GM12891 (cell line): ENCODE results near the gene SLC44A5. TPM values are rescaled to one million over a fixed set of nuclear protein-coding genes. Genes with fewer than 3 reads are reported as not detected.
"Not testable (repeated sequence)": the region's sequence is repeated elsewhere in the genome, so short reads cannot be mapped to it uniquely, and the experiment has no call there.

Experiments used
- DNase-seq: peaks from one replicate; pipeline ENCODE4 v3.0.0; 2011; ENCODE audit warnings: low spot score; ENCODE audit not compliant: insufficient read length
- FAIRE-seq: peaks from 2 replicates; lab custom pipeline; 2011; peaks lifted over from hg19 to GRCh38; lab: Jason Lieb, UNC
- PAX5 ChIP-seq: IDR thresholded peaks from 2 replicates; pipeline ENCODE4 v1.6.1; 2011; ENCODE audit warnings: low read length, moderate library complexity, mild to moderate bottlenecking; ENCODE audit not compliant: insufficient read depth, severe bottlenecking
- POLR2A ChIP-seq: IDR thresholded peaks from 2 replicates; pipeline ENCODE4 v1.6.1; 2011; ENCODE audit warnings: low read depth, low read length, control low read depth
- POLR2AphosphoS5 ChIP-seq: IDR thresholded peaks from 2 replicates; pipeline ENCODE4 v1.6.1; 2011; ENCODE audit warnings: low read depth, low read length, control low read depth
- POU2F2 ChIP-seq: IDR thresholded peaks from 2 replicates; pipeline ENCODE4 v1.6.1; 2011; ENCODE audit warnings: low read depth, mild to moderate bottlenecking, control low read depth, low read length, moderate library complexity
- SPI1 ChIP-seq: IDR thresholded peaks from 2 replicates; pipeline ENCODE4 v1.6.1; 2011; ENCODE audit warnings: low read depth, low read length, control low read depth
- TAF1 ChIP-seq: IDR thresholded peaks from 2 replicates; pipeline ENCODE4 v1.6.1; 2011; ENCODE audit warnings: low read depth, low read length, control low read depth
- polyA plus RNA-seq: library from polyadenylated mRNA; unstranded; fragments of >200 nt; gene quantifications from one replicate; pipeline ENCODE4 v1.2.1, GENCODE V29; 2012; ENCODE audit warnings: low read depth, missing spikeins, inconsistent platforms; ENCODE audit not compliant: missing spikeins

Gene SLC44A5
- polyA plus RNA-seq, result 1.9 TPM

- no peak for DNase-seq
- TF ChIP-seq POLR2AphosphoS5 (no peak), SPI1 (no peak), PAX5 (no peak), POLR2A (no peak), POU2F2 (no peak), TAF1 (no peak)
- FAIRE-seq, result no peak
Observed at GRCh38 chr1:75611014-75611413, at the start of gene SLC44A5. TSS of gene SLC44A5 (minus strand) at chr1:75611114. CDS start at chr1:75541447, 69,667 bp downstream.

DNA sequence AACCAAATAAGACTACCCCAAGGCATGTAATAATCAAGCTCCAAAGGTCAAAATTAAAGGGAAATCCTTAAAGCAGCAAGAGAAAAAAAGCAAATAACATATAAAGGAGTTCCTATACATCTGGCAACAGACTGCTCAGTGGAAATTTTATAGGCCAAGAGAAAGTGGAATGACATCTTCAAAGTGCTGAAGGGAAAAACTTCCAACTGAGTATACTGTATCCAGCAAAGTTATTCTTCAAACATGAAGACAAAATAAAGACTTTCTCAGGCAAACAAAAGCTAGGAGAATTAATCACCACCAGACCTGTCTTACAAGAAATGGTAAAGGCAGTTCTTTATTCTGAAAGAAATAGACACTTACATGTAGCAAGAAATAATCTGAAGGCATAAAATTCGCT lies 45.0 kb upstream of the SLC44A5 start:
- FAIRE-seq (no peak), DNase-seq (no peak)
- TF ChIP-seq POLR2AphosphoS5 (no peak), PAX5 (no peak), SPI1 (no peak), TAF1 (no peak), POLR2A (no peak), POU2F2 (no peak)

GRCh38 chr1:75647183-75647582 lies 36.3 kb upstream of the SLC44A5 start:
- DNase-seq, FAIRE-seq: not testable (repeated sequence)

- FAIRE-seq, DNase-seq: not testable (repeated sequence)
Observed at GRCh38 chr1:75645153-75645552, 34.2 kb upstream of the SLC44A5 start.

GRCh38 chr1:75643460-75643859 lies 32.5 kb upstream of the SLC44A5 start:
- no peak for DNase-seq
- TF ChIP-seq PAX5 (no peak), TAF1 (no peak), POLR2AphosphoS5 (no peak), POLR2A (no peak), POU2F2 (no peak), SPI1 (no peak)

DNA sequence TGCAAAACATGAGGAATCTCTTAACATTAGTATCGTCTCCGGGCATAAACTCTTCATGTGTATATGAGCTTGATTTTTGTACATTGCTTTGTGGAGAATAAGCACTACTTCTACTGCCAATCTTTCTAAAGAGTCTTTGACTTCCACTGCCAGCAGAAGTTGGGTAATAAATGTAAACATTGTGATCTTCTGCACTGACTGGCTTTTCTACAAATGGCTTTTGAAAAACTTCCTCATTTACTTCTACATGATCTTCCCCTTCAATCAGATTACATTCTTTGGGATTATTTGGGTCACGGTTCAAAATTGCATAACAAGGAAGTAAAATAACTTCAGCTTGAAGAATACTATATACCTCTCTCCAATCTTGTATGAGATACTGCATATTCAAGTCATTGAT lies 30.4 kb upstream of the SLC44A5 start:
- no peak for FAIRE-seq
- DNase-seq, result no peak
- no peak for TF ChIP-seq POU2F2
- TF ChIP-seq SPI1, result no peak
- no peak for TF ChIP-seq TAF1
- TF ChIP-seq PAX5, result no peak
- TF ChIP-seq POLR2A, result no peak

More at GRCh38 chr1:75643460-75643859, 32.5 kb upstream of the SLC44A5 start:
- FAIRE-seq, result no peak

DNA sequence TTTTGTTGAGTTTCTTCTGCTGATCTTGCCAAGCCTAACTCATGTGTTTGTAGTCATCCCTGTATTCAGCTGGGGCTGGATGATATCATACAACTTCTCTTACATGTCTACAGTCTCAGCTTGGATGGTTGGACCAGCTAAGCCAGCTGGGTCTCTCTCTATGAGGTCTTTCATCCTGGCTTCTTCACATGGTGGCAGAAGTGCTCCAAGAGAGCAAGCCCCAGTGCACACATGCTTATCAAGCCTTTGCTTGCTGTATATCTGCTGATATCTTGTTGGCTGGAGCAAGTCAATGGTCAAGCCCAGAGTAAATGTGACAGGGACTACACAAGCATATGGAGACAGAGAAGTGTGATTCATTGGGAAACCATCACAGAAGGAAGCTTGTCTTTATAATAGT lies 29.2 kb upstream of the SLC44A5 start:
- DNase-seq (no peak), FAIRE-seq (no peak)
- TF ChIP-seq SPI1 (no peak), TAF1 (no peak), PAX5 (no peak), POU2F2 (no peak), POLR2AphosphoS5 (no peak), POLR2A (no peak)

DNA sequence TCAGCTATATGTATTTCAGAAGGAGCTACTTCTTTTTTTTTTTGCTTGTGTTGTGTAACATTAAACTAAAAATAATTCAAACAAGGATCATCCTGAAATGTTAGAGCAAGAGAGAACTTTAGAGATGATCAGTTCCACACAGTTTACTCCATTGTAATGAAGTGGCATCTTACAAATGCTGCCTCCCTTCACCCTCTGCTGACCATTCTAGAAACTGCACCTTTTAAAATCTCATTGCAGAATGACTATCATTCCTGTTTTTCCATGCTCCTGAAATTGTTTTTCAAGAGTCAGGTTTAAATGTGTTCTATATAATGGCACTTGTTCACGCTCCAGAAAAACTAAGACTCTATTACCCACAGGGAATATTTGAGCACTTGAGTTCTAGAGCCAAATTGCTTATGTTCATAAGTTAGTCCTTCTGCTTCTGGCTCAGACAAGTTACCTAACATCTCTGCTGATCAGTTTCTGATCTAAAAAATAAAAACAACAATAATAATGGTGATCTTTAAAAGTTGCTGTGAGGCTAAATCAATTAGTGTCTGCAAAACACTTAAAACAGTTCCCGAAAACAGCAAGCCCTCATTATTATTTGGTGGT lies 21.5 kb upstream of the SLC44A5 start:
- no peak for TF ChIP-seq POLR2A
- TF ChIP-seq POLR2AphosphoS5, result no peak
- TF ChIP-seq SPI1, result no peak
- TF ChIP-seq TAF1, result no peak
- TF ChIP-seq PAX5, result no peak
- TF ChIP-seq POU2F2, result no peak
- no peak for DNase-seq

DNA sequence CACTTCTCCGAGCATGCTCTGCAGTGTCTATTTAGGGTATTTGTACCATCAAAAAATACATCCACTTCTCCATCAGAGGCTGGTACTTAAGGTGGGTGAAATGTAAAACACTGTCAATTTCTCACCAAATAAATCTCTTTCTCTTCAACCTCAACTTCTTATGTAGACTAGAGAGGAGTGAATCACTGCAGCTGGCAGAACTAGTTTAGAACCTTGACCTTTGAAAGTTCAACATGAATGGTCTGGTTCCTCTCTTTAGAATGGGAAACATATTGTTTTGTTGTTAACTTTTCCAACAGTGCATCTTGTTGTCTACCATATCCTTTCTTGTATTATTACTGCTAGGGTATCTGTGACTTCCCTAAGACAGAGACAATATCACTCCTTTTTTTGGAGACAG lies 20.1 kb upstream of the SLC44A5 start:
- FAIRE-seq, result no peak
- DNase-seq, result no peak
- TF ChIP-seq POLR2A (no peak), TAF1 (no peak), PAX5 (no peak), SPI1 (no peak), POLR2AphosphoS5 (no peak), POU2F2 (no peak)

More for the DNA sequence above, 21.5 kb upstream of the SLC44A5 start:
- peak; percentile 40 for FAIRE-seq

DNA sequence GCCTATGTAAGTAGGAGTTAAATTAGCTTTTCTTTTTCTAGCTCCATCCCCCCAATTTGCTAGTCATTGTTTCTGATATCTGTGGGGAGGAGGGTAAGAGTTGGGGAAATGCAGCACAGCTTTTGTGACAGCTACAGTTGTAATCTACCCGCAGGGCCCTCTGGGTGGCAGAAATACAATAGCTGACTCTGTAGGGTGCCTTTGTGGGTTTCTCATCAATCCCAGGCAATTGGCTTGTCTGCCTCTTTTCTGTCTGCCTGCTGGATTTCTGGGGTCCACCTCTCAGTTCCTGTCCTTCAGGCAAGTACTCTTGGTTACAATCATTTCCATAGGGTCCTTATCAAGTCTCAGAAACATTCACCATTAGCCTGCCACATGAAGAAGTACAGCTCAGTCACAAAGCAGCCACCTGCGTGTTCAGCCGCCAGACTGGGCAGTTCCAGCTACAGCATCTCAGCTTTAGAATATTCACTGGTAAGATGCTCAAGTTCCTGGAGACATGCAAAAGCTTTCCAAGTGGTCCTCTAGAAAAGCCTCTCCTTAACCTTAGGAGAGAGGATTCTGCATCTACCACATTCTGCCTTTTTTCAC lies 19.2 kb upstream of the SLC44A5 start:
- FAIRE-seq (no peak), DNase-seq (no peak)
- TF ChIP-seq TAF1, result no peak
- no peak for TF ChIP-seq POLR2A
